ENCODE measurements around the gene NCOA6. TPM values are rescaled to one million over a fixed set of nuclear protein-coding genes. Genes with fewer than 3 reads are reported as not detected.

NCOA6 gene
- total RNA-seq, 2 donors from 2014 or later: 28.9 to 34.9 TPM

DNA sequence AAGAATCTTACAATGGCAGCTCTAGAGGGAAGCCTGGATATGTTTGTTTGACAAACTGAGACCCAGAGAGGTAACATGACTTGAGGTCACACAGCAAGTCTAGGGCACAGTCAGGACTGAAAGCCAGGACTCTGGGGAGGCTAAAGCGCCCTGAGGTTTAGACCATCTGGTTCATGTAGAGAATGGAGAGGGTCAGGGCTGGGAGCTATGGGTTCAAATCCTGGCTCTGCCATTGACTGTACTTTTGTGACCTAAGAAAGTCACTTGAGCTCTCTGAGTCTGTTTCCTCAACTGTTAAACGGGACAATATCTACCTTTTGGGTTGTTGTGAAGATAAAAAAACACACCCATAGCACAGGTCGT, 122.4 kb downstream of the NCOA6 start:
- H3K36me3 Mint-ChIP-seq (ENCODE audit: insufficient read depth in 2 of 2): peaks cover 1 to 4% of the 10 kb centered on the region in 2 donors
- H3K4me3 Mint-ChIP-seq: peak overlapping the region; percentile 92 to 97
- no peaks in the 10 kb centered on the region for H3K9me3 Mint-ChIP-seq
- H3K27me3 Mint-ChIP-seq (ENCODE audit: low read depth): peaks cover 19% of the 10 kb centered on the region
- DNase-seq (no peak), ATAC-seq (replicated peaks in 1 of 2) (no peak)
- H3K4me1 Mint-ChIP-seq (ENCODE audit: low read depth): peaks cover 22% of the 10 kb centered on the region
- peak overlapping the region; percentile 77 for H3K27ac Mint-ChIP-seq

DNA sequence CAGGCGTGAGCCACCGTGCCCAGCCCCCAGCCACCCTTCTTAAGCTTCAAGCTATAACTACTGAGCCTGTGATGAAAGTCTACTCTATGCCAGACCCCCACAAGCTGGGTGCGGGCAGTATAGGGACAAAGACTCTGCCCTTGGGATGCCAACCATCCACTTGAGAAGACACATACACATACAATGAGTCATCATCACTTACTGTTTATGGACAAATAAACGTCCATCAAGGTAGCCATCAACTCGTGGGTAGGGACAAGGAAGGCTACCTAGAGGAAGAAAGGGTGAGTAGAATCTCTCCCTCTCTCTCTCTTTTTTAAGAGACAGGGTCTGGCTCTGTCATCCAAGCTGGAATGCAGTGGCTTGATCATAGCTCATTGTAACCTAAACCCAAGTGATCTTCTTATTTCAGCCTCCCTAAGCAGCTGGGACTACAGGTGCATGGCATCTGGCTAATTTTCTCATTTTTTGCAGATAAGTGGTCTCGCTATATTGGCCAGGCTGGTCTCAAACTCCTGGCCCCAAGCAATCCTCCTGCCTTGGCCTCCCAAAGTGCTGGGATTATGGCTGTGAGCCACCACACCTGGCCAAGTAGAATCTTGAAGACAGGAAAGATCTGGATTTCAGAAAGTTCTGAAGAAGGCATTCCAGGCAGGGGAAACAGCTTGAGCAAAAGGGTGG, 123.9 kb downstream of the NCOA6 start:
- Mint-ChIP-seq H3K4me1 (ENCODE audit: low read depth) (peaks cover 19% of the 10 kb centered on the region), H3K27ac (no peak overlapping the region), H3K36me3 (ENCODE audit: insufficient read depth in 2 of 2) (peaks cover 1 to 4% of the 10 kb centered on the region in 2 donors), H3K27me3 (ENCODE audit: low read depth) (peaks cover 19% of the 10 kb centered on the region), H3K9me3 (no peaks in the 10 kb centered on the region), H3K4me3 (no peak overlapping the region)
- no peak for ATAC-seq (replicated peaks in 1 of 2)
- no peak for DNase-seq

DNA sequence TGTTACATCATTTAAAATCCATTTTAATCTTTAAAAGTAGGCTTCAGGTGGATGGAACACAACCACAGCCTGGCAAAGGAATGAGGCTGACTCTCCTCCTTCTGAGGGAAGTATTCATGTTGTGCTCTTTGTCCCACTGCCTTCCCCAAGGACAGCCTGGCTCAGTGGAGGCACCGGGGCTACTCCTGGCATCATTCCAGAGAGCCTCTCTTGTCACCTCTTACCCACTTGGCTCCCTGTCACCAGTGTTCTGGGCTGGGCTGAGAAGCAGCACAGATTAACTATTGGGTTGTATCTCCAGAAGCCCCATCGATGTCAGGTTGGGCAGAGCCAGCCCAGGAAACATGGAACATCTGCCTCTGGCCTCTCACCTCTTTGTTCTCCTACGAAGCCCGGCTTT, 132.0 kb downstream of the NCOA6 start:
- no peak overlapping the region for H3K27ac Mint-ChIP-seq
- H3K4me3 Mint-ChIP-seq: no peak overlapping the region
- no peaks in the 10 kb centered on the region for H3K27me3 Mint-ChIP-seq (ENCODE audit: low read depth)
- no peaks in the 10 kb centered on the region for H3K9me3 Mint-ChIP-seq
- H3K4me1 Mint-ChIP-seq (ENCODE audit: low read depth): no peaks in the 10 kb centered on the region
- no peak for ATAC-seq (replicated peaks in 1 of 2)
- no peak for DNase-seq
- no peaks in the 10 kb centered on the region for H3K36me3 Mint-ChIP-seq (ENCODE audit: insufficient read depth in 2 of 2)

DNA sequence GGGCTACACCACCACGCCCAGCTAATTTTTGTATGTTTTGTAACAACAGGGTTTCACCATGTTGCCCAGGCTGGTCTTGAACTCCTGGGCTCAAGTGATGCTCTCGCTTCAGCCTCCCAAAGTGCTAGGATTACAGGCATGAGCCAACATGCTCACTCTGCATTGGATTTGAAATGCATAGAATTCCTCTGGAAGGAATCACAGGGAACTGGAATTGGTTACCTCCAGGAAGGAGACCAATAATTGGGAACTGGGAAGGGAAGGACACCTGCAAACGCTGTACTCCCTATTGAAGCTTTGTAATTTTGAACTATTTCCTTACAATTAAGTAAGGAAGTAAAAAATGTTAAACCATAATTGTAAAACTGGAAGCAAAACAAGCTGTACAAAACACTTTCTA, 133.6 kb downstream of the NCOA6 start:
- no peak overlapping the region for H3K4me3 Mint-ChIP-seq
- no peaks in the 10 kb centered on the region for H3K4me1 Mint-ChIP-seq (ENCODE audit: low read depth)
- no peaks in the 10 kb centered on the region for H3K27me3 Mint-ChIP-seq (ENCODE audit: low read depth)
- no peak for ATAC-seq (replicated peaks in 1 of 2)
- H3K36me3 Mint-ChIP-seq (ENCODE audit: insufficient read depth in 2 of 2): no peaks in the 10 kb centered on the region
- no peaks in the 10 kb centered on the region for H3K9me3 Mint-ChIP-seq
- no peak overlapping the region for H3K27ac Mint-ChIP-seq
- DNase-seq: no peak

DNA sequence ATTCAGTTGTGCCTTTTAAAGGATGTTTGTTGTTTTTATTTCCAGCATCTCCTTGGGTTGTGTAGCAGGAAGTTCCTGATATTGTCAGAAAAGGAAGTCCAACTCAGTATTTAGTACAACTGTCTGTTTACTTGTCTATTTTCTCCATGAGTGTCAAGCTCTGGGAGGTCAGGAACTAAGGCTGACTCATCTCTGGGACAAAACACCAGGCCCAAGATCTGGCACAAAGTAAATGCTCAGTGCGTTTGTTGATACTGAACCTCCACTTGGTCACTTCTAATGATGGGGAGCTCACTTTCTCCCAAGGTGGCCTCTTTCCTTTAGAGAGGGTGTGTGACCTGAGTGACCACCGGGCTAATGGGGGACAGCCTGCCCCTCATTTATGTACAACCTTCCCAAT, 136.0 kb downstream of the NCOA6 start:
- Mint-ChIP-seq H3K9me3 (no peaks in the 10 kb centered on the region), H3K4me3 (no peak overlapping the region), H3K4me1 (ENCODE audit: low read depth) (no peaks in the 10 kb centered on the region), H3K27me3 (ENCODE audit: low read depth) (no peaks in the 10 kb centered on the region), H3K27ac (no peak overlapping the region), H3K36me3 (ENCODE audit: insufficient read depth in 2 of 2) (no peaks in the 10 kb centered on the region)
- ATAC-seq (replicated peaks in 1 of 2) (no peak), DNase-seq (no peak)

DNA sequence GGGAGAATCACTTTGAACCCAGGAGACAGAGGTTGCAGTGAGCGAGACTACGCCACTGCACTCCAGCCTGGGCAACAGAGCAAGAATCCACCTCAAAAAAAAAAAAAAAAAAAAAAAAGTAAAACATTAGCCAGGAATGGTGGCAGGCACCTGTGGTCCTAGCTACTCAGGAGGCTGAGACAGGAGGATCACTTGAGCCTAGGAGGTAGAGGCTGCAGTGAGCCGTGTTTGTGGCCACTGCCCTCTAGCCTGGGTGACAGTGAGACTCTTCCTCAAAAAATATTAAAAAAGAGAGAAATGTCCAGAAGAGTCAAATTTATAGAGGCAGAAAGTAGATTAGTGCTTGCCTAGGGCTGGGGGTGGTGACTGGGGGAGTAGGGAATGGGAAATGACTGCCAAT, 141.8 kb downstream of the NCOA6 start:
- H3K4me3 Mint-ChIP-seq: no peak overlapping the region
- peaks cover 0 to 8% of the 10 kb centered on the region in 2 donors for H3K36me3 Mint-ChIP-seq (ENCODE audit: insufficient read depth in 2 of 2)
- ATAC-seq (replicated peaks in 1 of 2) (no peak), DNase-seq (no peak)
- H3K27me3 Mint-ChIP-seq (ENCODE audit: low read depth): no peaks in the 10 kb centered on the region
- peaks cover 24% of the 10 kb centered on the region for H3K4me1 Mint-ChIP-seq (ENCODE audit: low read depth)
- H3K9me3 Mint-ChIP-seq: no peaks in the 10 kb centered on the region
- H3K27ac Mint-ChIP-seq: no peak overlapping the region

DNA sequence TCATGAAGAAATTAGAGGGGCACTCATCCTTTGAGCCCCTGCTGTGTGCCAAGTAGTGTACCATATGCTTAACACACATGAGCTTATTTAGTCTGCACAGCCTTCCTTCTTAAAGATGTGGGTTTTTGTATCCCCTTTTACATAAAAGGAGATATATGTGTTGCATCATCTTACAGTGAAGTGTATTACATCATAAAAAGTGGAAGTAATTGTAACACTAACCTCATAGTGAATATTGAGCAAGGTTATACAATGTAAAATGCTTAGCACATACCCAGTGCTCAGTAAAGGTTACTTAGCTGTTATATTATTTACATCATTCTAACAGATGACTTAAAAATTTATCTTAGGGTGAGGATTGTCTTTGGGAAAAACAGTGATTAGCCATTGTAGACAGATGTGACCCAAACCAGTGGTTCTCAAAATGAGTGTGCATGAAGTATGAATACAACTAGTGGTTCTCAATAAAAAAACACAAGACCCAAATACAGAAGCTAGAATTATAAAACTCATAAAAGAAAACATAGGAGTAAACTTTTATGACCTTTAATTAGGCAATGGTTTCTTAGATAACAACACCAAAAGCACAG, 144.8 kb downstream of the NCOA6 start:
- Mint-ChIP-seq H3K4me1 (ENCODE audit: low read depth) (peaks cover 35% of the 10 kb centered on the region), H3K27ac (peak overlapping the region; percentile 91), H3K36me3 (ENCODE audit: insufficient read depth in 2 of 2) (peaks cover 2 to 10% of the 10 kb centered on the region in 2 donors), H3K4me3 (peak overlapping the region; percentile 58 to 60), H3K9me3 (no peaks in the 10 kb centered on the region), H3K27me3 (ENCODE audit: low read depth) (no peaks in the 10 kb centered on the region)
- peak; percentile 14 to 21 for DNase-seq
- ATAC-seq (replicated peaks in 1 of 2): peak; percentile 7 to 31

DNA sequence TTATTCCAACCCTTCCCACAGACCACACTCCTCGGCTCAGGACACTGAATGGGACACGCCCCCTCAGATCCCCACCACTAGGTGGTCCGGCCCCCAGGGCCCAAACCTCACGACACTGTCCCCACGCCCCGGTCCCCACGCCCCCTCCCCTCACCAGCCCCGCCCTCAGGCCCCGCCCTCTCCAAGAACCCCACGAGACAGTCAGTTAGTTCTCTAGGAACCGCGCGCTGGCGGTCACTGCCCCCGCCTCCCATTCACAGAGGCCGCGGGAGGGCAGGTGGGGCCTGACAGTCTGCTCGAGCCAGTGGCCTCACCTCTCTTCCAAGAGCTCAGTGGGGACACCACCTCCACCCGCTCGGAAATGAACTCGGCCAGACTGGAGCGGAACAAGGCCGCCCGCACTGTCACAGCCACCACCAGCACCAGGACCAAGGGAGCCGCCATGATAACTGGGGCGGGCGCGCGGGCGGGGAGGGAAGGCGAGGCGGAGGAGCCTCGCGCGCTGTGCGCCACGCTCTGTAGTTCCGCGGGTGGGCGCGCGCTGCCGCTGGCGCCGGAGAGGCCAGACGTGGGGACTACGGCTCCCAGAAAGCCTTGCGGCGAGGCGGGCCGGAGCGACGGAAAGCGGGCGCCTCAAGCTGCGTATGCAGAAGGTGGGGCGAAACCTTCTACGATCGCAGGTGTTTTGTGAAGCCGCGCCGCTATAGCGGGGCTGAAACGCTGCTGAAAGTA, 148.6 kb downstream of the NCOA6 start, which contains the start of gene PIGU:
Gene PIGU, minus strand, starts transcription at position 451 of the 732 bp plus-strand sequence. Its CDS starts 7 bp downstream, at position 444.
- Mint-ChIP-seq H3K27me3 (ENCODE audit: low read depth) (no peaks in the 10 kb centered on the region), H3K9me3 (no peaks in the 10 kb centered on the region), H3K27ac (peak within 1 kb of the TSS; percentile 85), H3K36me3 (ENCODE audit: insufficient read depth in 2 of 2) (peaks cover 2 to 10% of the 10 kb centered on the region in 2 donors), H3K4me1 (ENCODE audit: low read depth) (peaks cover 51% of the 10 kb centered on the region), H3K4me3 (peak within 1 kb of the TSS; percentile 82 to 98)
- DNase-seq: peak; percentile 96 to 98
- ATAC-seq (replicated peaks in 1 of 2): peak; percentile 96 to 97

DNA sequence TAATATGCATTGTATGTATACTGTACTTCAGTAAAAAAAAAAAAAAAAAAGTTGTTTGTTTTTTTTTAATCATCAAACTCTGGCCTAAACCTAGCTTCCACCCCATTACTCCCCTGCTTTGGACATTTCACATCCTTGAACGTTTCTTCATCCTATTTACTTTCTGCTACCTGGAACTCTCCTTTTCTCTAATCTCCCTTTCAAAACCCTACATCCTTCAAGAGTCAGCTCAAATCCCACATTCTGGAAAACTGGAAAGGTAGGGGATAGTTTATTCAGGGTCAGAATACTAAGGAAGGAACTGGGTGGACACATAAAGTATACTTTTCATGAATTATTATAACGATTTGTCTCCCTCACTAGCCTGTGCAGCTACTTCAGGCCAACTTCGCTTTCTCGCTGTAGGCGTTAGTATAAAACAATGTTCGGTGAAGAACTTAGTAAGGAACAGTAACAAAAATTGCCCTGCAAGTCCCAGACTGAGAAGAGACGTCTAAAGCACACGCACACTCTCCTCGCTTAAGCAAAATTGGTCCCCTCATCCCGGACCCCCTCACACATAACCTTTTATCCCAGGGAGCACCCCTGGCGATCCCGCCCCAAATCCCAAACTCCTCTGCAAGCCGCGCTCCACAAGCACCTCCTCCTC, 149.3 kb downstream of the NCOA6 start:
- ATAC-seq (replicated peaks in 1 of 2) (no peak), DNase-seq (no peak)
- Mint-ChIP-seq H3K27ac (peak overlapping the region; percentile 12), H3K4me3 (peak overlapping the region; percentile 82 to 98), H3K4me1 (ENCODE audit: low read depth) (peaks cover 49% of the 10 kb centered on the region), H3K36me3 (ENCODE audit: insufficient read depth in 2 of 2) (peaks cover 2 to 10% of the 10 kb centered on the region in 2 donors), H3K9me3 (no peaks in the 10 kb centered on the region), H3K27me3 (ENCODE audit: low read depth) (no peaks in the 10 kb centered on the region)

DNA sequence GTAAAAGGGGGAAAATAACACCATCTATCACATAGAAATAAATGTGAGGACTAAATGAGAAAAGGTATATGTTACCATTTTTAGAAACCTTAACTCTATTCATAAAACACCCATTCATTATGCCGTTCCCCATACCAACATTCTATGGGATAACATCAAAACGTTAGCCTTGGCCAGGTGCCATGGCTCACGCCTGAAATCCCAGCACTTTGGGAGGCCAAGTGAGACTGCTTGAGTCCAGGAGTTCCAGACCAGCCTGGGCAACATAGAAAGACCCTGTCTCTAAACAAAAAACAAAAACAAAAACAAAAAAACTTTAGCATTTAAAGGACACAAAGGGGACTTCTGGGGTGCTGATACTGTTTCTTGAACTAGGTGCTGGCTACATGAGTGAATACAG, 149.9 kb downstream of the NCOA6 start:
- H3K27me3 Mint-ChIP-seq (ENCODE audit: low read depth): no peaks in the 10 kb centered on the region
- no peak for DNase-seq
- H3K9me3 Mint-ChIP-seq: no peaks in the 10 kb centered on the region
- no peak for ATAC-seq (replicated peaks in 1 of 2)
- peak overlapping the region; percentile 82 to 98 for H3K4me3 Mint-ChIP-seq
- peaks cover 2 to 9% of the 10 kb centered on the region in 2 donors for H3K36me3 Mint-ChIP-seq (ENCODE audit: insufficient read depth in 2 of 2)
- peaks cover 44% of the 10 kb centered on the region for H3K4me1 Mint-ChIP-seq (ENCODE audit: low read depth)
- H3K27ac Mint-ChIP-seq: no peak overlapping the region

DNA sequence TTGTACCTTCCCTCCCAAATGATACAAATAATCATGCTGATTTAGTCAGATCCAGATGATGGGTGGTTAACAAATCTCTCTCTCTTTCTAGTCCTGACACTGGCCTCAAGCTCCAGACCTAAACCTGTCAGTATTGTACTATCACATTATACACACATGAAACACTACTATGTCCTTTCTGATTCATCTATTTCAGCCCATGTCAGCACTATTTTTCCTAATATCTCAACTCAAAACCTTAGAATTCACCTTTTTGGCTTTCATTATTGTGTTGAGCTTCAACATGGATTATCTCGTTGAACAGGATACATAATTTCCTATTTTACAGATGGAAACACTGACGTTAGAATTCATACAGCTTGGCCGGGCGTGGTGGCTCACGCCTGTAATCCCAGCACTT, 152.0 kb downstream of the NCOA6 start:
- DNase-seq (no peak), ATAC-seq (replicated peaks in 1 of 2) (no peak)
- Mint-ChIP-seq H3K9me3 (no peaks in the 10 kb centered on the region), H3K36me3 (ENCODE audit: insufficient read depth in 2 of 2) (peaks cover 2% of the 10 kb centered on the region in 2 donors), H3K4me3 (no peak overlapping the region), H3K27ac (no peak overlapping the region), H3K27me3 (ENCODE audit: low read depth) (no peaks in the 10 kb centered on the region), H3K4me1 (ENCODE audit: low read depth) (peaks cover 27% of the 10 kb centered on the region)

DNA sequence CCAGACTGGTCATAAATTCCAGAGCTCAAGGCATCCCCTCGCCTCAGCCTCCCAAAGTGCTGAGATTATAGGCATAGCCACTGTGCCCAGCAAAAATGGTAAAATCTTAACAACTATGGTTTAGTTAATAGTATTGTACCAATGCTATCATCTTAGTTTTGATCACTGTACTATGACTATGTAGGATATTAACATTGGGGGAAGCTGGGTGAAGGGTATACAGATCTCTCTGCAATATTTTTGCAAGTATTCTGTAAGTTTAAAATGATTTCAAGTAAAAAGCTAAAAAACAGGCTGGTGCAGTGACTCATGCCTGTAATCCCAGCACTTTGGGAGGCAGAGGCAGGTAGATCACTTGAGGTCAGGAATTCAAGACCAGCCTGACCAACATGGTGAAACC, 156.4 kb downstream of the NCOA6 start:
- H3K4me3 Mint-ChIP-seq: no peak overlapping the region
- DNase-seq: no peak
- H3K27me3 Mint-ChIP-seq (ENCODE audit: low read depth): no peaks in the 10 kb centered on the region
- no peak for ATAC-seq (replicated peaks in 1 of 2)
- no peak overlapping the region for H3K27ac Mint-ChIP-seq
- no peaks in the 10 kb centered on the region for H3K9me3 Mint-ChIP-seq
- peaks cover under 1% of the 10 kb centered on the region for H3K4me1 Mint-ChIP-seq (ENCODE audit: low read depth)
- H3K36me3 Mint-ChIP-seq (ENCODE audit: insufficient read depth in 2 of 2): no peaks in the 10 kb centered on the region
